ENCODE results near the gene DDX56. TPM values are rescaled to one million over a fixed set of nuclear protein-coding genes. Genes with fewer than 3 reads are reported as not detected.

Gene DDX56
- 10 to 100 TPM; 41.1 to 90.6 TPM for total RNA-seq

GRCh38 chr7:44573464-44574286 is at the start of gene DDX56:
Gene DDX56 (minus strand): TSS chr7:44573908. CDS start chr7:44573895, 13 bp downstream.
- no peak for TF ChIP-seq CTCF (IDR thresholded peaks at IDR 0.05)
- H3K27ac ChIP-seq: peak within 1 kb of the TSS; percentile 84
- H3K27me3 ChIP-seq: no peaks in the 10 kb centered on the region
- DNase-seq: peak; percentile 96
- peak within 1 kb of the TSS; percentile 95 for H3K4me3 ChIP-seq
- H3K4me1 ChIP-seq: peaks cover 5% of the 10 kb centered on the region
- H3K9ac ChIP-seq (ENCODE audit: low read depth in 2 of 2, low read length in 2 of 2): peak within 1 kb of the TSS; percentile 84 to 87
- H3K9me3 ChIP-seq: no peaks in the 10 kb centered on the region
- peaks cover 33% of the 10 kb centered on the region for H3K36me3 ChIP-seq
- intact Hi-C loops (cut with DNase I): no loop called here

GRCh38 chr7:44622342-44623151 is 48.8 kb upstream of the DDX56 start:
- no peak for TF ChIP-seq CTCF (IDR thresholded peaks at IDR 0.05)
- no peaks in the 10 kb centered on the region for H3K27me3 ChIP-seq
- H3K27ac ChIP-seq: peak overlapping the region; percentile 25
- no peak overlapping the region for H3K9ac ChIP-seq (ENCODE audit: low read depth in 2 of 2, low read length in 2 of 2)
- no peaks in the 10 kb centered on the region for H3K9me3 ChIP-seq
- peaks cover 9% of the 10 kb centered on the region for H3K4me1 ChIP-seq
- no peak overlapping the region for H3K4me3 ChIP-seq
- intact Hi-C loops (cut with DNase I): no loop called here
- DNase-seq: no peak
- H3K36me3 ChIP-seq: no peaks in the 10 kb centered on the region

GRCh38 chr7:44621750-44622103 is 48.0 kb upstream of the DDX56 start:
- TF ChIP-seq CTCF (IDR thresholded peaks at IDR 0.05): no peak

GRCh38 chr7:44621034-44621749 is 47.5 kb upstream of the DDX56 start:
- no peak for DNase-seq
- no peaks in the 10 kb centered on the region for H3K9me3 ChIP-seq
- H3K9ac ChIP-seq (ENCODE audit: low read depth in 2 of 2, low read length in 2 of 2): no peak overlapping the region
- TF ChIP-seq CTCF (IDR thresholded peaks at IDR 0.05): no peak
- H3K36me3 ChIP-seq: no peaks in the 10 kb centered on the region
- peak overlapping the region; percentile 48 for H3K27ac ChIP-seq
- H3K4me1 ChIP-seq: peaks cover 9% of the 10 kb centered on the region
- no peak overlapping the region for H3K4me3 ChIP-seq
- no peaks in the 10 kb centered on the region for H3K27me3 ChIP-seq
- intact Hi-C loops (cut with DNase I): no loop called here

More at GRCh38 chr7:44621750-44622103, 48.0 kb upstream of the DDX56 start:
- no peaks in the 10 kb centered on the region for H3K9me3 ChIP-seq
- DNase-seq: no peak
- intact Hi-C loops (cut with DNase I): no loop called here
- no peak overlapping the region for H3K9ac ChIP-seq (ENCODE audit: low read depth in 2 of 2, low read length in 2 of 2)
- H3K36me3 ChIP-seq: no peaks in the 10 kb centered on the region
- H3K4me3 ChIP-seq: no peak overlapping the region
- H3K27ac ChIP-seq: peak overlapping the region; percentile 48
- peaks cover 9% of the 10 kb centered on the region for H3K4me1 ChIP-seq
- H3K27me3 ChIP-seq: no peaks in the 10 kb centered on the region

- H3K27me3 ChIP-seq: no peaks in the 10 kb centered on the region
- H3K27ac ChIP-seq: peak overlapping the region; percentile 34
- intact Hi-C loops (cut with DNase I): no loop called here
- H3K4me3 ChIP-seq: no peak overlapping the region
- peaks cover 9% of the 10 kb centered on the region for H3K4me1 ChIP-seq
- no peak for DNase-seq
- TF ChIP-seq CTCF (IDR thresholded peaks at IDR 0.05): no peak
- H3K36me3 ChIP-seq: no peaks in the 10 kb centered on the region
- no peaks in the 10 kb centered on the region for H3K9me3 ChIP-seq
- no peak overlapping the region for H3K9ac ChIP-seq (ENCODE audit: low read depth in 2 of 2, low read length in 2 of 2)
Measured at GRCh38 chr7:44618753-44619152, 45.0 kb upstream of the DDX56 start.

All from colonic mucosa (tissue), 4 donors.